Psoas muscle (tissue), 8 donors: ENCODE data around the gene ZDHHC12. TPM values are rescaled to one million over a fixed set of nuclear protein-coding genes. Genes with fewer than 3 reads are reported as not detected.
A peak's percentile ranks its signal among the peaks of the same experiment; 100 is the strongest.

Experiments
- ATAC-seq, 4 donors: fragments of 200-7000 bp; cut with Tn5 transposase; one replicate each; pipeline ENCODE4 v1.9.1; 2020; ENCODE audit warnings: moderate library complexity in 3 of 4, mild to moderate bottlenecking in 2 of 4
- DNase-seq, 2 donors: peaks; one replicate each; pipeline ENCODE4 v3.0.0-alpha.2; 2020
- H3K27ac ChIP-seq: fragments of 200-600 bp; one replicate; pipeline ENCODE4 v1.8.0; 2022
- H3K27me3 ChIP-seq, 3 donors: fragments of 200-600 bp in 1 of 3; one replicate each; pipeline versions ENCODE4 v1.6.1 to v1.8.0; 2013 to 2022; ENCODE audit warnings: low read length in 2 of 3, mild to moderate bottlenecking in 2 of 3, moderate library complexity in 1 of 3; ENCODE audit not compliant: insufficient read depth in 3 of 3
- H3K36me3 ChIP-seq, 2 donors: fragments of 200-600 bp in 1 of 2; one replicate each; pipeline versions ENCODE4 v1.6.1 to v1.8.0; 2013 to 2022; ENCODE audit warnings: low read depth in 1 of 2, mild to moderate bottlenecking in 1 of 2, moderate library complexity in 1 of 2; ENCODE audit not compliant: insufficient read depth in 1 of 2
- H3K4me1 ChIP-seq: fragments of 200-600 bp; one replicate; pipeline ENCODE4 v1.8.0; 2022
- H3K4me3 ChIP-seq: fragments of 200-600 bp; one replicate; pipeline ENCODE4 v1.8.0; 2022; ENCODE audit warnings: mild to moderate bottlenecking
- H3K9me3 ChIP-seq: fragments of 200-600 bp; one replicate; pipeline ENCODE4 v1.8.0; 2022
- WGBS, 3 donors: extraction: QIAGEN DNeasy Blood & Tissue Kit; methylation state at CpG; one replicate each; pipeline versions ENCODE4 v1.1.6 to v1.1.7; 2013; 5-methylcytosine and 5-hydroxymethylcytosine counted together
- intact Hi-C, 2 donors: fragments of 100-400 bp; cut with DNase I; formaldehyde crosslinking; loops; one replicate each; pipeline versions ENCODE4 v1.11.0 to v1.14.2; 2022
- polyA plus RNA-seq, 3 donors: library from polyadenylated mRNA; stranded (reverse); fragments of 200-250 nt; gene quantifications; one replicate each; pipeline ENCODE4 v1.2.3, GENCODE V29; 2013
- total RNA-seq, 4 donors: library from RNA; stranded (reverse); fragmentation: NEBNext Ultra II Directional in 2 of 4; extraction: Animal tissue kit (Norgen Biotek cat#: 25700) in 2 of 4; gene quantifications; one replicate each; pipeline versions ENCODE4 v1.2.1 to v1.2.4, GENCODE V29; 2021 to 2023
- TF ChIP-seq, protein P1 (sequence below): fragments of 200-600 bp; IDR thresholded peaks from one replicate; pipeline ENCODE4 v1.8.0; 2022; ENCODE audit warnings: antibody characterized with exemption
- donor health status: healthy with polysubstance abuse.
- donor health status: DM: no; HTN: no; CAD: no; lungs with moderate emphysema.
- donor health status: Bipolar disorder and iron deficiency.
- donor health status: healthy.
- donor health status: DM: yes; HTN: yes; CAD: no.
- donor health status: DM: no; HTN: no; CAD: no.
- donor health status: DM: no; HTN: no; CAD: no.
- donor health status: DM: yes; HTN: yes; CAD: no.

ZDHHC12 gene
- total and polyA plus RNA-seq, 7 donors: 4.5 to 18.5 (median 7.2) TPM

DNA sequence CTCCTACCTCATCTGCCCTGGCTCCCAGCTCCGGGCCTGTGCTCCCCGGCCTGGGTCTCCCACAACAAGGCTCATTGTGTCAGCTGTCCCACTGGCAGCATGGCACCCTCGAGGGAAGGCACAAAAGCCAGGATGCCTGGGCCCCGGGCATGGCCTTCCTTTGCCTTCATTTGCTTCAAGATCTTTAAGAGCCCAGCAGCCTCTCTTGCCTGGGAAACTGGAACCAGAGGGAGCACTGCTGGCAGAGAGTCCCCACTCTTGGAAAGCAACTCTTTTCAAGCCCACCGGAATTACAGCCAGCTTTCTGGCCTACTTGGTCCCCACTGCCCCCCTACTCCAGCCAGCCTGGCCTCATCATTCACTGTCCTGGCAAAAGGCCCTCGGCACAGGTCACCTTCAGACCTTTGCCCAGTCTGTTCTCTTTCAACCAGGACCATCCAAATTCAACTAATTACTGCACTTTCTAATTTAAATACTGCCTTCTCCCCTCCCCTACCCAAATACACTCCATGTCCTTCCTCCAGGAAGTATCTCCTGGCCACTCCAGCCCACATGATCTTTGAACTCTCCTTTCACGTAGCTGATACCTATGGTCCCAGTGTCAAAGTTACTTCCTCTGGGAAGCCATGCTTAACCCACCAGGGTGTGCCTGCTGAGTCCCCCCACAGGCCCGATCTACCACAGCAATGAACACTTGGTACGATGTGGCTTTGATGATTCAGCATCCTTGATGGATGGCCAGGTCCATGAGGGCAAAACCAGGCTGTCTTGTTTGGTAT, 38.9 kb upstream of the ZDHHC12 start:
- ATAC-seq (peak in 2 of 4 donors; percentile 29 to 42), DNase-seq (no peak)
- intact Hi-C loops: no loop called here
- H3K4me1 ChIP-seq: peaks cover 12% of the 10 kb centered on the region
- no peak overlapping the region for H3K27ac ChIP-seq
- H3K9me3 ChIP-seq: no peaks in the 10 kb centered on the region
- 62 to 72% (median 67%) methylated on average over 9 of the region's 9 CpGs for WGBS, 3 donors
- H3K27me3 ChIP-seq: no peaks in the 10 kb centered on the region
- TF ChIP-seq, protein P1, sequence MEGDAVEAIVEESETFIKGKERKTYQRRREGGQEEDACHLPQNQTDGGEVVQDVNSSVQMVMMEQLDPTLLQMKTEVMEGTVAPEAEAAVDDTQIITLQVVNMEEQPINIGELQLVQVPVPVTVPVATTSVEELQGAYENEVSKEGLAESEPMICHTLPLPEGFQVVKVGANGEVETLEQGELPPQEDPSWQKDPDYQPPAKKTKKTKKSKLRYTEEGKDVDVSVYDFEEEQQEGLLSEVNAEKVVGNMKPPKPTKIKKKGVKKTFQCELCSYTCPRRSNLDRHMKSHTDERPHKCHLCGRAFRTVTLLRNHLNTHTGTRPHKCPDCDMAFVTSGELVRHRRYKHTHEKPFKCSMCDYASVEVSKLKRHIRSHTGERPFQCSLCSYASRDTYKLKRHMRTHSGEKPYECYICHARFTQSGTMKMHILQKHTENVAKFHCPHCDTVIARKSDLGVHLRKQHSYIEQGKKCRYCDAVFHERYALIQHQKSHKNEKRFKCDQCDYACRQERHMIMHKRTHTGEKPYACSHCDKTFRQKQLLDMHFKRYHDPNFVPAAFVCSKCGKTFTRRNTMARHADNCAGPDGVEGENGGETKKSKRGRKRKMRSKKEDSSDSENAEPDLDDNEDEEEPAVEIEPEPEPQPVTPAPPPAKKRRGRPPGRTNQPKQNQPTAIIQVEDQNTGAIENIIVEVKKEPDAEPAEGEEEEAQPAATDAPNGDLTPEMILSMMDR: no peak
- no peak overlapping the region for H3K4me3 ChIP-seq
- H3K36me3 ChIP-seq: peaks cover 0 to 8% of the 10 kb centered on the region in 2 donors

DNA sequence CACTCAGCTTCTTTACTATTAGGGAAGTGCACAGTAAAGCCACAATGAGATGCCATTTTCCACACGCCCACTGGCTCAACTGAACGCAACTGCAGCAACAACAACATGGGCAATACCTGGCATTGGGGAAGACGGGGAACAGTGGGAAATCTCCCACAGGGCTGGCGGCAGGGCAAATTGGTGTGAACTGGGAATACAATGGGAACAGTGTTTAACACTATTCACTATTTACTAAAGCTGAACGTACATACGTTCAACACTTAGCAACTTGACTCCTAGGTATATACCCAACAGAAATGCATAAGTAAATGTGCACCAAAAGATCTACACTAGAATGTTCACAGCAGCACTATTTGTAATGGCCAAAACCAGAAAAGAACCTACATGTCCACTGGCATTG, 33.7 kb upstream of the ZDHHC12 start:
- TF ChIP-seq, protein P1: no peak
- H3K27me3 ChIP-seq: no peaks in the 10 kb centered on the region
- ATAC-seq (no peak), DNase-seq (no peak)
- 84 to 91% (median 88%) methylated on average over 6 of the region's 6 CpGs for WGBS, 3 donors
- no peak overlapping the region for H3K27ac ChIP-seq
- H3K36me3 ChIP-seq: peaks cover 0 to 31% of the 10 kb centered on the region in 2 donors
- no peaks in the 10 kb centered on the region for H3K9me3 ChIP-seq
- intact Hi-C loops: no loop called here
- no peak overlapping the region for H3K4me3 ChIP-seq
- H3K4me1 ChIP-seq: peaks cover 4% of the 10 kb centered on the region

DNA sequence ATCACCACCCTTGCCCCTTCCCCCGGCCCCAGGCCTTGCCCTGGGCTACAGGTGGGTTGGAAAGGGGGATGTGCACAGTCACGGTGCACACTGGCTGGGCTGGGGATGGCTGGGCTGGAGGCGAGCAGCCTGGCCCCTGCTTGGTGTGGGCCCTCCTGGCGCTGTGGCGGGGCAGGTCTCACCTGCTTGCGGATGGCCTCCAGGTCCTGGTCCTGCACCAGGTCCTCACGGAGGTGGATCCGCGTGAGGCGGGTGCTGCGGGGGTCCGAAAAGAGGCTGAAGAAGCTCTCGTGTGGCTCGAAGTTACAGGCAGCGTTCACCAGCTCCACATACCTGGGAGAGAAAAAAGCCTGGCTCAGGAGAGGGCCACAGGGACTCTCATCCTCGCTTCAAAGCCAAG, 29.7 kb upstream of the ZDHHC12 start:
- H3K36me3 ChIP-seq: peaks cover 0 to 64% of the 10 kb centered on the region in 2 donors
- WGBS, 3 donors: 91 to 98% (median 93%) methylated on average over 14 to 16 of the region's 16 CpGs
- TF ChIP-seq, protein P1: no peak
- no peaks in the 10 kb centered on the region for H3K9me3 ChIP-seq
- intact Hi-C loops: no loop called here
- ATAC-seq (no peak), DNase-seq (no peak)
- H3K27me3 ChIP-seq: no peaks in the 10 kb centered on the region
- H3K27ac ChIP-seq: no peak overlapping the region
- no peaks in the 10 kb centered on the region for H3K4me1 ChIP-seq
- no peak overlapping the region for H3K4me3 ChIP-seq

DNA sequence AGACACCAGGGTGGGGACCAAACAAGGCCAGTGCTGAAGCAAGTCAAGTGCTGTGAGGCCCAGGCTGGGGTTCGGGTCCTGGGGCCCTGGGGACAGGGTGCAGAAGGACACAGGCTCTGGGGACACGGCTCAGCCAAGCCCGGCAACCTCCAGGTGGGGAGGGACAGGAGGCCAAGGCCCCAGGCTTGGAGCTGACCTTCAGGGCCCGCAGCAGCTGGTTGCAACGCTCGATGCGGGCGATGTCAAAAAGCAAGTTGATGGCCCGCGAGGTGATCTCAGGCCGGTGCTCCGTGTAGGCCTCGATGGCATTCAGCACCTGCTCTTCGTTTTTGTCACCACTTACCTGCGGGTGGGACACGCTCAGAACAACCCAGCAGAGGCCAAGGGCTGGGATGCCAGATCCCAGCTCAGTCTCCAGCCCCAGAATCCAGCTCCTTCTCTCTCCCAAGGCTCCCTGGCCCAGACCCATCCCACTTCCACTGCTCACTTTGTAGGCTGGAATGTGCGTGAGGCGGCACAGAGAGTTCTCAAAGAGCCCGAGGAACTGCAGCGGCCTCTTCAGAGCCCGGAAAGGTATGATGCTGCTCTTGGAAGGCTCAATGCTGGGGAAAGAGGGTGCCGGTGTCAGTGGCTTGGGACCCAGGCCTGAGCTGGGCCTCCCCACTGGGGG, 27.1 kb upstream of the ZDHHC12 start:
- H3K9me3 ChIP-seq: no peaks in the 10 kb centered on the region
- intact Hi-C loops: no loop called here
- no peak for DNase-seq
- TF ChIP-seq, protein P1: no peak
- no peak overlapping the region for H3K4me3 ChIP-seq
- no peak for ATAC-seq
- H3K36me3 ChIP-seq: peaks cover 0 to 85% of the 10 kb centered on the region in 2 donors
- 87 to 93% (median 89%) methylated on average over 22 of the region's 22 CpGs for WGBS, 3 donors
- H3K27me3 ChIP-seq: no peaks in the 10 kb centered on the region
- H3K4me1 ChIP-seq: no peaks in the 10 kb centered on the region
- H3K27ac ChIP-seq: no peak overlapping the region
